ENCODE measurements around the gene TET1.
"Not testable (repeated sequence)": the region's sequence is repeated elsewhere in the genome, so short reads cannot be mapped to it uniquely, and the experiment has no call there.

Gene TET1

GRCh38 chr10:68668231-68668630 is 108.1 kb downstream of the TET1 start:
- no peak overlapping the region for H3K4me3 ChIP-seq (ENCODE audit: low read length)
- DNase-seq (ENCODE audit: low read depth), result no peak
- no peak for TF ChIP-seq CTCF (conservative IDR thresholded peaks at IDR 0.05; ENCODE audit: low read length)

- DNase-seq (ENCODE audit: low read depth), result no peak
- no peak overlapping the region for H3K4me3 ChIP-seq (ENCODE audit: low read length)
- TF ChIP-seq CTCF (conservative IDR thresholded peaks at IDR 0.05; ENCODE audit: low read length), result no peak
Observed at GRCh38 chr10:68668972-68669371, 108.8 kb downstream of the TET1 start.

- no peak overlapping the region for H3K4me3 ChIP-seq (ENCODE audit: low read length)
- TF ChIP-seq CTCF (conservative IDR thresholded peaks at IDR 0.05; ENCODE audit: low read length), result no peak
- DNase-seq (ENCODE audit: low read depth), result no peak
Observed at GRCh38 chr10:68684413-68684812, 124.3 kb downstream of the TET1 start.

- no peak for TF ChIP-seq CTCF (conservative IDR thresholded peaks at IDR 0.05; ENCODE audit: low read length)
- DNase-seq (ENCODE audit: low read depth), result no peak
- no peak overlapping the region for H3K4me3 ChIP-seq (ENCODE audit: low read length)
Observed at GRCh38 chr10:68696018-68696417, 135.9 kb downstream of the TET1 start.

- no peak for DNase-seq (ENCODE audit: low read depth)
- no peak for TF ChIP-seq CTCF (conservative IDR thresholded peaks at IDR 0.05; ENCODE audit: low read length)
- H3K4me3 ChIP-seq (ENCODE audit: low read length), result no peak overlapping the region
Observed at GRCh38 chr10:68697106-68697505, 137.0 kb downstream of the TET1 start.

GRCh38 chr10:68700197-68700596 is 140.1 kb downstream of the TET1 start:
- no peak for DNase-seq (ENCODE audit: low read depth)
- TF ChIP-seq CTCF (conservative IDR thresholded peaks at IDR 0.05; ENCODE audit: low read length), result no peak
- no peak overlapping the region for H3K4me3 ChIP-seq (ENCODE audit: low read length)

GRCh38 chr10:68705548-68705947 is 145.4 kb downstream of the TET1 start:
- DNase-seq (ENCODE audit: low read depth), result no peak
- no peak for TF ChIP-seq CTCF (conservative IDR thresholded peaks at IDR 0.05; ENCODE audit: low read length)
- no peak overlapping the region for H3K4me3 ChIP-seq (ENCODE audit: low read length)

GRCh38 chr10:68708987-68709386 is 148.8 kb downstream of the TET1 start:
- not testable (repeated sequence) for H3K4me3 ChIP-seq (ENCODE audit: low read length); DNase-seq (ENCODE audit: low read depth)

GRCh38 chr10:68713065-68713464 is 152.9 kb downstream of the TET1 start:
- not testable (repeated sequence) for DNase-seq (ENCODE audit: low read depth); H3K4me3 ChIP-seq (ENCODE audit: low read length)

All from AG10803 (cell line).